Measurements from ENCODE around the gene DAB2IP. TPM values are rescaled to one million over a fixed set of nuclear protein-coding genes. Genes with fewer than 3 reads are reported as not detected.

DAB2IP gene
- total RNA-seq, 1 experiment from 2014 or later: 31.0 TPM

- TF ChIP-seq ELF1 (IDR thresholded peaks at IDR 0.05; ENCODE audit: borderline replicate concordance, low read depth) (no peak), CBX3 (IDR thresholded peaks at IDR 0.05; ENCODE audit: low read depth) (no peak), EZH2phosphoT487 (IDR thresholded peaks at IDR 0.05; ENCODE audit: borderline replicate concordance) (no peak), FOSL1 (IDR thresholded peaks at IDR 0.05; ENCODE audit: low read depth) (no peak), SP1 (IDR thresholded peaks at IDR 0.05; ENCODE audit: low read depth) (no peak), POLR2AphosphoS5 (IDR thresholded peaks at IDR 0.05; ENCODE audit: low read depth, low read length) (no peak), ATF3 (IDR thresholded peaks at IDR 0.05) (no peak), CEBPB (IDR thresholded peaks at IDR 0.05; ENCODE audit: low read depth) (no peak), YY1 (IDR thresholded peaks at IDR 0.05; ENCODE audit: extremely low read depth, insufficient replicate concordance, low read depth, low read length) (no peak), MAX (IDR thresholded peaks at IDR 0.05) (no peak), EGR1 (IDR thresholded peaks at IDR 0.05; ENCODE audit: low read depth) (no peak), ZFX (IDR thresholded peaks at IDR 0.05) (no peak)
- CTCF ChIA-PET: no interaction called here
Measured at GRCh38 chr9:121728916-121729315, 77.5 kb downstream of the DAB2IP start.

More at GRCh38 chr9:121728916-121729315, 77.5 kb downstream of the DAB2IP start:
- Histone ChIP-seq H3K9ac (ENCODE audit: low read length) (no peak overlapping the region), H3K4me1 (ENCODE audit: control insufficient read depth in 1 of 2, insufficient read depth in 2 of 2, low read length in 2 of 2) (peaks cover 5 to 6% of the 10 kb centered on the region in 2 experiments), H3K79me2 (ENCODE audit: insufficient read depth, low read length) (peaks cover 23% of the 10 kb centered on the region; the same call in 1 of the 2 replicates), H3K27me3 (ENCODE audit: insufficient read depth, low read length) (no peaks in the 10 kb centered on the region), H3K4me2 (ENCODE audit: low read length) (no peak overlapping the region), H3K27ac (ENCODE audit: low read depth, low read length) (no peak overlapping the region), H4K20me1 (ENCODE audit: insufficient read depth) (no peaks in the 10 kb centered on the region), H3K36me3 (ENCODE audit: control insufficient read depth in 1 of 2, insufficient read depth in 2 of 2, low read length in 2 of 2) (no peaks in the 10 kb centered on the region), H3K4me3 (replicated peaks in 1 of 2; ENCODE audit: low read depth in 1 of 2, low read length in 2 of 2) (no peak overlapping the region), H3K9me3 (ENCODE audit: control insufficient read depth in 1 of 2, insufficient read depth in 1 of 2, low read depth in 1 of 2, low read length in 2 of 2) (no peaks in the 10 kb centered on the region), H2AFZ (ENCODE audit: low read depth, low read length, poor library complexity, severe bottlenecking) (no peak overlapping the region), H3K9me2 (ENCODE audit: insufficient read depth) (no peaks in the 10 kb centered on the region)
- ATAC-seq: no peak
- intact Hi-C loops (cut with micrococcal nuclease): no loop called here
- BruUV-seq (replicated peaks): no TSS peak
- ChIA-PET POLR2A (no interaction called here), RAD21 (ENCODE audit: low non-redundant PET in 1 of 2, low total read pairs in 2 of 2, uncharacterized antibody in 2 of 2, unreplicated experiment in 2 of 2) (interaction anchor here in 1 of 2 experiments (0.7 kb wide), 1 partner anchor 183 kb away, joined by 4 read pairs; no protein-coding TSS in a partner anchor)
- no peak for DNase-seq (ENCODE audit: low read depth, low spot score)

All from HCT116 (cell line).